HG02623 (cell line): ENCODE results near the gene NCKAP5L.
"Not testable (repeated sequence)": the region's sequence is repeated elsewhere in the genome, so short reads cannot be mapped to it uniquely, and the experiment has no call there.

Source experiments
- ATAC-seq: cut with Tn5 transposase; IDR thresholded peaks from one replicate; pipeline ENCODE4 v1.9.1; 2021; ENCODE audit warnings: moderate library complexity; ENCODE audit not compliant: unreplicated experiment

Gene NCKAP5L

DNA sequence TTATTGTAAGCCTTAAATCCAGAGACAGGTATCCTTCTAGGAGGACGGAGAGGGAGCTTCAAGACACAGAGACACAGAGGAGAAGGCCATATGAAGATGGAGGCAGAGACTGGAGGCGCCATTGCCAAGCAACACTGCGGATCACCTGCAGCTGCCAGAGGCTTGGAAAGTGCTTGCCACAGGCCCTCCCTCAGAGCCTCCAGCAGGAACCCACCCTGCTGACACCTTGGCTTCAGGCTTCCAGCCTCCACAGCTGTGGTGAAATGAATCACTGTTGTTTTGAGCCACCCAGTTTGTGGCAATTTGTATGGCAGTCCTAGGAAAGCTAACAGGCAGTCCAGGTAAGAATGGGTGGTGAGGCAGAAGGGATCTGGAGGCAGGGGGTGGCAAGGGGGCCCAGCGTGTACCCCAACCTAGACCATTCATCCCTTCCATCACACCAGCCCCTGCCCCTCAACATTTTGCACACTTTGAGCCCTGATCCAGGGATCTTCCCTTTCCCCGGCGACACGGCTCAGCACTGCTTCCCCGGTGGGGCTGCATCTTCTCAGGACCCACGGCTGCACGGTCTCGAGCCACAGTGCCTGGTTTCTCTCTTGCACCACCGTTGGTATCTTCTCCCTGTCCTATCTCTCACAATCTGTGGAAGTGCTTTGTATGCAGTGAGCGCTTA lies 37.0 kb upstream of the NCKAP5L start:
- no peak for ATAC-seq

DNA sequence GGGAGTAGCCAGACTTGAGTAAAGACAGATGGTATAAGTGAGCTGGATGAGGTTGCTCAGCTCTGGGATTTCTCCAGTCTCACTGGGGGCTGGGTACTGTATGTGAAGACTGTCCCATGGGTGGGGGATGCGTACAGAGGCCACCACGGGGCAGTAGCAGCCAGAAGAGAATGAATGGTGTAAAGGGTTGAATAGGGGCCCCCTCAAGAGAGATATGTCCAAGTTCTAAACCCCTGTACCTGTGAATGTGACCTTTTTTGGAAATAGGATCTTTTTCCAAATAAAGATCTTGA lies 36.5 kb upstream of the NCKAP5L start:
- no peak for ATAC-seq

DNA sequence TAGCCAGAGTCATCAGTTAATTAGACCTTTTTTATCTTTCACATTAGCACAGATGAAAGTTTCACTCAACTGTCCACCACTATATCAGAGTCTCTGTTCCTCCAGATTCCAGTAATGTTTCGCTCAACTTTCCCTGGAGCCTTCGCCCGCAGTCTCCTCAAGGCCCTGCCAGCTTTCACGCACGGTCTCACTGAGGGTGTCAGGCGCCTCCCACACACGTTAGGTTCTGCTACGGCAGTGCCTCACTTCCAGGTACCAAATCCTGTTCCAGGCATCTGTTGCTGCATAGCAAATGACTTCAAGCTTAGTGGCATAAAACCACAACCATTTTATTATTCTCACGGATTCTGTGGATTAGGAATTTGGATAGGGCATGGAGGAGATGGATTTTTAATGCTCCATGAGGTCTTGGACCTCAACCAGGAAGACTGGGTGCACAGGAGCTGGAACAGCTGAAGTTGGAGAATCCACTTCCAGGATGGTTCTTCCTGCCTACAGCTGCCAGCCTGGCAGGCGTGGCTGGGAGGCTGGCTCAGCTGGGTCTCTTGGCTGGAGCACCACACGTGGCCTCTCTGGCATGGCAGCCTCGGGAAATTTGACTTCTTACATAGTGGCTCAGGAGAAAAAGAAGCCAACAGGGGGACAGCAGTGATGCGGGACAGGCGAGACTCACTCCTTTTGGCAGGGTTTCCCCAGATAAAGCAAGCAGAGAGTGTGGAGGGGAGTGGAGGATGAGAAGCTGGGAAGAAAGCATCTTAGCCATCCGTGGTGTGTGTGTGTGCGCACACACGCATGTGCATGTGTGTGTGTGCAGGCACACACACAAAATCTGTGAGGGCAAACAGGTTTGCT lies 36.0 kb upstream of the NCKAP5L start:
- ATAC-seq = no peak

DNA sequence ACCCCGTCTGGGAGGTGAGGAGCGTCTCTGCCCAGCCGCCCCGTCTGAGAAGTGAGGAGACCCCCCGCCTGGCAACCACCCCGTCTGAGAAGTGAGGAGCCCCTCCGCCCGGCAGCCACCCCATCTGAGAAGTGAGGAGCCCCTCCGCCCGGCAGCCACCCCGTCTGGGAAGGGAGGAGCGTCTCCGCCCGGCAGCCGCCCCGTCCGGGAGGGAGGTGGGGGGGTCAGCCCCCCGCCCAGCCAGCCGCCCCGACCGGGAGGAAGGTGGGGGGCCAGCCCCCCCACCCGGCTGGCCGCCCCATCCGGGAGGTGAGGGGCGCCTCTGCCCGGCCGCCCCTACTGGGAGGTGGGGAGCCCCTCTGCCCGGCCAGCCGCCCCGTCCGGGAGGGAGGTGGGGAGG lies 32.7 kb upstream of the NCKAP5L start:
- ATAC-seq = not testable (repeated sequence)

DNA sequence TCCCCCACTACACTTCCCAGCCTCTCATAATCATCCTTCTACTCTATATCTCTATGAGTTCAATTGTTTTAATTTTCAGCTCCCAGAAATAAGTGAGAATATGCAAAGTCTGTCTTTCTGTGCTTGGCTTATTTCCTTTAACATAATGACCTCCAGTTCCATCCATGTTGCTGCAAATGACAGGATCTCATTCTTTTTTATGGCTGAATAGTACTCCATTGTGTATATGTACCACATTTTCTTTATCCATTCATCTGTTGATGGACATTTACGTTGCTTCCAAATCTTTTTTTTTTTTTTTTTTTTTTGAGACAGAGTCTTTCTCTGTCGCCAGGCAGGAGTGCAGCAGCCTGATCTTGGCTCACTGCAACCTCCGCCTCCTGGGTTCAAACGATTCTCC lies 27.7 kb upstream of the NCKAP5L start:
- not testable (repeated sequence) for ATAC-seq

DNA sequence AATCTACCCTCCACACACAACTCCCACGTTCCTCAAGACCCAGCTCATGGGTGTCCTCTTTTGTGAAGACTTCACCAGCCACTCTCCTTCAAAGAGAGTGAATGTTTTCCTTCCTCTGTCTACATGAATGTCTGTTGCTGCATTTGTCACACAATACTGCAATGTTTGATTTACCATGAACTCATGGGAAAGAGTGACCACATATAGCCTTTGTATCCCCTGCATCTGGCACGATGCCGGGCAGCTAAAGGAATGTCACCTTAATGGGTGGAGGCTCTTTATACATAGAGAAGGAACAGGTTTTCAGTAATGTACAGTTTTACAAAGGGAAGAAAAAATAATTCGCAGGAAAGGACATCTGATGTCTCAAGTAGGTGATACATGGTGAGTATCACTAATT lies 26.8 kb upstream of the NCKAP5L start:
- ATAC-seq = no peak

DNA sequence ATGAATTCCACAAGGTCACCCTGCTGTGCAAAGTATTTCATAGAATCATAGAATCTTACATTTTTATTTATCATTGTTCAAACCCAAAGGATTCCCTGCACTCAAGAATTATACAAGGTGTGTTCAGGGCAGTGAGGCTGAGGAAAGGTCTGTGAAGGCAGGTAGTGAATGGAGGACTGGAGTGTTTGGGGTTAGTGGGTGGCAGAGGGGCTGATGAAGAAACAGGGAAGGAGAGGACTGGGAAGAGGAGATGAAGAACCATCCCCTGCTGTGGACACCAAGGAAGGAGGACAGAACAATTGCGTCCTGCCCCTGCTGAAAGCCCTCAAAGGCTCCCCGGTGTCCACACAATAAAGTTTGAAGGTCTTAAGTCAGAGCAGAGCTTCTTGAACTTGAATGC lies 25.5 kb upstream of the NCKAP5L start:
- no peak for ATAC-seq

DNA sequence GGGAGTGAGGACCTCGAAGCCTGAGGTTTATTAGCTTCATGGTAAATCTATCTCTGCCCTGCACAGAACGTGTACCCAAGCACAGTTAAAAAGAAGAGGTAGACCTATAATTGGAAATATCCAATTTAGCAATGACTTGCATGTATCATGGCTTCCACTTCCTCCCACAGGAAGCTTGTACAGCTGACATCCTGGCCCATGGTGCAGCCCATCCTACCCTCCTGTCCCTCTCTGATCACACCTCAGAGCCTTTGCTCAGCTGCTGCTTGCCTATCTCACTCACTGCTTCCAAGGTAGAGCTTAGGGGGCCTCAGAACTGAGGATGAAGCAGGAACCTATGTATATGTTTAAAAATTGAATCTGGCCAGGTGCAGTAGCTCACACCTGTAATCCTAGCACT lies 18.9 kb upstream of the NCKAP5L start:
- ATAC-seq = no peak

DNA sequence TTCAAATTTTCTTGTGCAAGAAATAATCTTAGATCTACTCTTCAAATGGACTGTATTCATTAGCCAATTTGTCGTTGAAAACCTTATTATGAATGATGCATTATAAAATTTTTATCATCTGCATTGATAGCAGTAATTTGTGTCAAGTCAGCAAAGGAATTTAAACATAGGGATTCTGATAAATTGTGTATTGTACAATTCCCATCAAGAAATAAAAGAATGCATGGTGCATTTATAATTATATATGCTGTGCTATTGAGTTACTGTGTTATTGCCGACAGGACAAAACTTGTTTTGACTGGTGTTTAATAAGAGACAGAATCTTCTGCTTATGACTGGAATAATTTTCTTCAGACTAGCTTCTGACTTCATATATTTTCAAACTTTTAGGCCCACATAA lies 17.8 kb upstream of the NCKAP5L start:
- ATAC-seq = no peak

DNA sequence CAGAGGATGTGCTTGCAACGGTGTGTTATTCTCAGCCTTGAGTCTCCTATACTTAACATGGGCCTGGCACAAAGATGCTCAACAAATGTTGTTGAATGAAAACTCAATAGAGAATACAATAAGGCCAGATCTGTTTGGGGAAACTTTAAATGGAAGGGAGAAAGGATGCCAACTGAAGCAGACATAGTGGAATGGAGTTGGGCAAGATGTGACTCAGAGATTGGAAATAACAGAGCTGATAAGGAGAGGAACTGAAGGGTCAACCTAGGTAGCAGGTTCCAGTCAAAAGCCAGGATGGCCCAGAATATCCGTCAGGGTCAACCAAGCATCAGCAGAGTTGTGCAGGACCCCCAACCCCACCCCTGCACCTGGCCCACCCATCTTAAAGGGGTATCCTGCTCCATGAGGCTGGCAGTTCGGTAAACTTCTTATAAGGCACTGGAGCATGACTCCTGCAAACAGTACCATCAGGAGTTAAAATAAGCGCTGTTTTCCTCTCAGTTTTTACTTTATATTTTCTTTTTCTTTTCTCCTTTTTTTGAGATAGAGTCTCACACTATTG lies 15.7 kb upstream of the NCKAP5L start:
- ATAC-seq = no peak

DNA sequence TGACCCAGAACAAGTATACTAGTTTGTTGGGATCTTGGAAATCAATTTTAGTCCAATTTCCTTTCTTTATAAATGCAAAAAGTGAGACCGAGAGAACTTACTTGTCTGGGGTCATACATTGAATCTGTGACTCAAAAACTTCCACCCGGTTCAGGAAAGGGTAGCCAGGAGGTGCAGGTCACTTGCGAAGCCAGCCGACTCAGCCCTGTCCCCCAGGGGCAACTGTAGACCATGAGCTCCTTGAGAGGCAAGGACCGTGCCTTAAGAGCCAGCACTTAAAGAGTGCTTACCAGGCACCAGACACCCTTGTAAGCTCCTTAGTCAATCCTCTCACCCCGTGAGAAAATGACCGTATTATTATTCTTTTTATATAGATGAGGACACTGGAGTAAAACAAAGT lies 15.2 kb upstream of the NCKAP5L start:
- ATAC-seq = no peak

DNA sequence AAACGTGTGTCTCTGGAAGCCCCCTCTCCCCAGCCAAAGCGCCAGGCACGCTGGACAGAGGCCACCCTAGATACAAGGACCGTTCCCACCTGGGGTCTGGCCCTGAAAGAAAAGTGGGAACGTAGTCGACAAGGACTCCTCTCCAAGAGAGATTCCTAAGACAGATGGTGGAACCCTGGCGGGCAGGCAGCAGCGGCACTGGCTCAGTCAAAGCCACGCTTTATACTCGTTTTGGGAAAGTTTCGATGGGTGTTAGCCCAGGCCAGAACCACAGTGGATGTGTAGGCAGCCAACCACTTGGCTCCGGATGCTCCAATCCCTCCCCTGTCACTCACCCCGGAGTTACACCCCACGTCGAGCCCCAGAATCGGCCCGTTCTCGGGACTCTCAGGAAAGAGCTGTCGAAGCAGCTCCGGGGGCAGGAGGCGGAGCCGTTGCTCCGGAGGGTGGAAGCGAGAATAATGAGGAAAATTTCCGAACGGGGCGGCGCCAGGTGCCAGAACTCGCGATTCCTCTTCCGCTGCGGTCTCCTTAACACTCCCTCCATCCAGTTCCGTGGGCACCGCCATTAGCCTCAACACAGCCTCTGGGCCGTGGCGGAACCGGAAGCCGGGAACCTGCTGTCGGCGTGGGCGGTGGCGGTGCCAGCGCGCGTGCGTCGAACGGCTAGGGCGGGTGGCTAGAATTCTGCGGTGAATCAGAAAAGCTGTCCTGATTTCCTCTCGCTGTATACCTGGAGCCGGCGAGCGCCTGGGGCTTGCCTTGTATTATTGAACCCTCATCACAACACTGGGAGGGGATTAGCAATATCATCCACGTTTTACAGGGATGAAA lies 14.5 kb upstream of the NCKAP5L start, which contains the start of gene BCDIN3D:
BCDIN3D (minus strand) TSS at position 588 of the 834 bp plus-strand sequence; CDS start at position 569, 19 bp downstream.
- peak; percentile 78 for ATAC-seq

DNA sequence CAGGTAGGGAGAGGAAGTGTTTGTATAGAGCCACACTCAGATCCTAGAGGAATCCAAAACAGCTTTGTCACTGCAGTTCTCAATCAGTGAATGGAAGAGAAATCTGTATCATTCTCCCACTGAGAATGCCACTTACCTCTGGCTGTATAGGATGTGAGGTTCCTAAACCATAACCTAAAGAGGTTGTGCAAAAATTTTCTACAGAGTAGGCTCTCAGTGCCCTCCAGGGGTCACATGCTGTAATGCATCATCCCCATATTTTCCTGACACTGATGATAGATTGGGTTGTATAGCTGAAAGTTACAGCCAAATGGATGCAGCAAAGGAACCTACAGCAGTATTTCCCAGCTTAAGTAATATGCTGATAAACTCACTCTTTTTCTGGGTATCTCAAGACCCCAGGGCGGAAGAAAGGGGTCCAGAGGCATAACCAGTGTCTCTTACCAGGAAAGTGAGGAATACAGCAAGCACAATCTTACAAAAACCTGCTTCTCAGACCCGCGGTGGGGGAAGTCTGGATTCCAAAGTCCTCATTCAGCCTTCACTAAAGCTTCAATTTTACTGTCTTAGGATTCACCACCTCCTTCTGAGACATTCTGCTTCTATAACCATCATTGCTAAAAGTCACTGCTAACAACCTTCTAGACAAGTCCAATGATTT lies 10.9 kb upstream of the NCKAP5L start:
- no peak for ATAC-seq

DNA sequence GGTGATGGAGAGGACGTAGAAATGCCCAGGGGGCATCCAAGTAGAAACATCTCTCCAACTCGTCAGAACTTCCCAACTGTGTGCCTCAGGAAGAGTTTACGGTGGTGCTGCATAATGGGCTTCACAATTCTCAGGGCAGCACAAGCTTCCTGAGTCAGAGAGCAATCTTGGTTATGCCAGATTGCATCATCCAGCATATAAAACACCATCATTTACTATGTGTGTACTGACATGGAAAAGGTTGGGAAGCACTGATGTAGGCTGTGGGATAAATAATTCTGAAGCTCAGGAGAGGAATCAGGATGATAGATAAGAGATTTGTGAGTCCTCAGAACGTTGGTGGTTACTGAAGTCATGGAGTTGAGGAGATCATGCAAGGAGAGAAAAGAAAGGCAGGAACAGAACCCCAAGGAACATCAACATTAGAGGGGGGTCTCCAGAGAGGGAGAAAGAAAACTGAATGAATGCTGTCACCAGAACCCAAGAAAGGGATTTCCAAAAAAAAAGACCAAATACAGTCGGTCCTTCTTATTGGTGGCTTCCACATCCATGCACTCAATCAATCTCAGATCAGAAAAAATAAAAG lies 4.7 kb upstream of the NCKAP5L start:
- no peak for ATAC-seq

DNA sequence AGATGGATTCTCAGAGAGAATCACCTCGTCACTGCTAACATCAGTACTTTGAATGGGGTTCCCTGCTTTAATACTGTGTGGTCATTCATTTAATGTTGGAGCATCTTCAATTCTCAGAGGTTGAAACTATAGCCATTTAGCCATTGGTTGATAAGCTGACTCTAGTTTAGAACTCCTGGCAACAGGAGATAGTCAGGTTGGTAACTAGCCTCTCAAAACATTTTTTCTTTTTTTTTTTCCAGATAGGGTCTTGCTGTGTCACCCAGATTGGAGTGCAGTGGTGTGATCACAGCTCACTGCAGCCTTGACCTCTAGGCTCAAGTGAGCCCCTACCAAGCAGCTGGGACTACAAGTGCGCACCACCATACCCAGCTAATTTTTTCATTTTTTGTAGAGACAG lies 3.5 kb upstream of the NCKAP5L start:
- ATAC-seq = no peak

DNA sequence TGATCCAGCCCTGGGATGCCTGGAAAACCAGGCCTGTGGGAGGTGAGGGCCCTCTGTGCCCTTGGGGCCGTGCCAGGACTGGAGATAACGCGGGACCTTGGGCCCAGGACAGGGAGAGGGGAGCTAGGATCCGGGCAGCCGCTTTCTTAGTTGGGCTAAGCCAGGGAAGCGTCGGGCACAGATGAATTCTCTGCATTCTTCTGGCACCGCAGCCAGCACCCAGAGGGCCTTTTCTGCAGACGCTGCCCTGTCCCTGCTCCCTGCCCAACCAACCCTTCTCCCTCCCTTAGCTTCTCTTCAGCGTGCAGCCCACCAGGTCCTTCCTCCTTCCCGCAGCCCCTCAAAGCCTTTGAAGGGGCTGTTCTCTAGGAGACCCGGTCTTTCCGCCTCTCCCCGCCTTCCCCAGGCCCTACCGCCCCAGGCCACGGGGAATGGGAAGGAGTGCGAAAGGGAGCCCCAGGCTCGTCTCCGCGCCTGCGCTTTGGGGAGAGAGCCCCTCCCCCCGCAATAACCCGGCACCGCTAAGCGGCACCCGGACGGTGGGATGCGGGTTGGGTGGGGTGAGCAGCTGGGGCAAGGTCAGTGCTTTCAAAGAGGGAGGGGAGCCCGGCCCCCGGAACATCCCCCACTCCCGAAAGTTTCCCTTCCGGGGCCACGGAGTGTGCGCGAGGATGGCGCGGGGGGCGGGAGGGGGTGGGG lies 663 bp downstream of the NCKAP5L start:
- ATAC-seq = peak; percentile 8

DNA sequence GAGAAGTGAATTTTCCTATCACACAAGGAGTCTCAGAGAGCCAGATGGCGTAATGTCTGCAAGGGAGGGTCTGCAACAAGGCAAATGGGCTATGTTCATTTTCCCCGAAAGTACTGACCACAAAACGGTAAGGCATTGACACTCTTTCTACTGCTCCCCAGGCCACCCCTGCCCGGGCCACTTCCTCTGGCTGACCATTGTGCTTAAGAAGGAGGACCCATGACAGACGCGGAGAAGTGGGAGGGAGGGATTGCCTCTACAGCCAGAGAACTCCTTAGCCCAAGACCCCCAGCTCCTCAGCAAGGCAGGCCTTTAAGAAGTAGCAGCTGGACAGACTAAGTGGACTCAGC lies 1.2 kb downstream of the NCKAP5L start:
- no peak for ATAC-seq

DNA sequence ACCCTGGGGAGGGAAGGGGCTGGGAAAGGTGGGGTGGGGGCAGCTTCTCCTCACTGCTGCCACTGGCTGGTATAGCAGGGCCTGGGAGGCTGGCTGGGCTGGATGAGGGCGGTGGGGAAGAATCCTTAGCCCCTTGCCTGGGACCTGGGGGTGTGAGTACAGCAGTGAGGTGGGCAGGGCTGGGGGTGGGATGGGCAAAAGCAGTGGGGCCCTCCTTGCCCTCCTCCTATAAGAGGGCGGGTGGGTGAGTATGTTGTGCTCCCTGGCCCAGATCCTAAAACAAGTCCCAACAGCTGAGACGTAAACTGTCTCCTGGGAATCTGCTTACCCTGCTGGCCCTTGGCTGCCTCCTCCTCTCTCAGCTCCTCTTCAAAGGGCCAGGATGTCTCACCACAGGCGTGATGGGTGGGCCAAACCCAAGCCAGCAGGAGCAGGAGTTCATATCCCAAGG lies 2.2 kb downstream of the NCKAP5L start:
- no peak for ATAC-seq

DNA sequence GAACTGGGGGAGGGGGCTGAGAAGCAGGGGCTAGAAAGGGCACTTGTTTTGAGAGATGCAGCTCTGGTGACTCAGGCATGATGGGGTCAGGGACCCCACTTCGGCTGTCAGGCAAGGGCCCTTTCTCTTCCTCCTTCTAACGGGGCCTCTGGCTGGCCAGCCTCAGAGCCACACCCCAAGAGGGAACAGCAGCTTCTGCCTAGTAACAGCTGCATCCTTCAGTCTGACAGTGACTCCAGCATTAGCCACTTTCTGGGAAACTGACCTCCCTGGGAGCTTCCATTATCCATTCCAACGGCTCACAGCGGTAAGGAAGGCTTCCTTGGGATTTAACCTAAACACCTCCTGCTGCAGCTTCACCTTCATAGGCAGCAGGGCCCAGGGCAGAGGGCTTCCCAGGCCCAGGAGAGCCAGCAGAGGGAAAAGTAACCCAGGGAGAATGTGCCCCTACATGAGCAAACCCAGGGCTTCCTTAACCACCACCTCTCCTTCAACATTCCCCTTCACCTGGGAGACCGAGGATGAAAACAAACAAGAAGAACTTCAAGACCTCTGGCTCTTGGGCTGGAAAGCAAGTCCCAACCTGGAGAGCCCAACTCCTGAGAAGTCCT lies 2.7 kb downstream of the NCKAP5L start:
- ATAC-seq = no peak
